KOPT-K1 (cell line): ENCODE measurements around the gene DHX8.
A peak's percentile ranks its signal among the peaks of the same experiment; 100 is the strongest.
"Not testable (repeated sequence)": the region's sequence is repeated elsewhere in the genome, so short reads cannot be mapped to it uniquely, and the experiment has no call there.

Experiments used
- H3K27ac ChIP-seq: fragments of 200-600 bp; sonication (generic); 2 replicates; pipeline ENCODE4 v1.5.1; 2016; ENCODE audit warnings: antibody characterized with exemption, mild to moderate bottlenecking, low read depth, low read length; ENCODE audit not compliant: poor library complexity, severe bottlenecking
- H3K36me3 ChIP-seq: fragments of 200-600 bp; sonication (generic); 2 replicates; pipeline ENCODE4 v1.5.1; 2017; ENCODE audit warnings: antibody characterized with exemption, mild to moderate bottlenecking, low read length, moderate library complexity; ENCODE audit not compliant: insufficient read depth
- H3K9me3 ChIP-seq: fragments of 200-600 bp; sonication (generic); 2 replicates; pipeline ENCODE4 v1.5.1; 2017; ENCODE audit warnings: antibody characterized with exemption, low read length, mild to moderate bottlenecking; ENCODE audit not compliant: insufficient read depth, poor library complexity, severe bottlenecking

Gene DHX8

DNA sequence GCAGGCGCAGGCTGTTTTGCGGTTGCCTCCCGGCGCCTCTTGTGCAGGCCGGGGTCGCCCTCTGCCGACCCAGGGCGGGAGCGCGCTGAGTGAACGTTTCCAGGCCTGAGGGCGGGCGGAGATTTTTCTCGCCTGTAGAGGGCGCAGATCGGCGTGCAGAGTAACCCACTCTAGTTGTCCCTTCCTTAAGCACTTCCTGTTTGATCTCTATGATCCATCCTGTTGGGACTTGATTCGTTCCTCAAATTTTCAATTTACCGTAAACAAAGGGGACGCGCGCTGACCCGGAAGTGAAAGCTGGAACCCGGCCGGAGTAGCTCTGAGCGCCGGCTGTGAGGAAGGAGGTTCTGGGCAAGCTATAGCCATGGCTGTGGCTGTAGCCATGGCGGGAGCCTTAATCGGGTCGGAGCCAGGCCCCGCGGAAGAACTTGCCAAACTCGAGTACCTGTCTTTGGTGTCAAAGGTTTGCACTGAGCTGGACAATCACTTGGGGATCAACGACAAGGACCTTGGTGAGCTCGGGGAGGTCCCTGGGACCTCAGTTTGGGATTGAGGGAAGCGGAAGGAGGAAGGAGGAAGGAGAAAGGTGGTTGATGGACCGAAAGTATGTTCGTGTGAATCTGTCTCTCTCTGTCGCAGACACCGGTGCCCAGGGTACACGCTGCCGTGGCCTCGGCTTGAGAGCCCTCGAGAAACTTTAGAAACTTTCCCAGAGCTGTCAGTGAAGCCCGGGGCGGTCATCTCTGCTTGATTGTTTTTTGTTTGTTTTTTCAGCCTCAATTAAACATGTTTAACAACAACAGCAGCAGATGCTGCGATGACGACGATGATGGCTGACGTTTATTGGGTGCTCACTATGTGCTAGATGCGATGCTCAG lies at the start of gene DHX8:
Gene DHX8, plus strand, starts transcription at position 302 of the 878 bp plus-strand sequence. Its CDS starts 63 bp downstream, at position 365.
- H3K27ac ChIP-seq = peak within 1 kb of the TSS; percentile 72

DNA sequence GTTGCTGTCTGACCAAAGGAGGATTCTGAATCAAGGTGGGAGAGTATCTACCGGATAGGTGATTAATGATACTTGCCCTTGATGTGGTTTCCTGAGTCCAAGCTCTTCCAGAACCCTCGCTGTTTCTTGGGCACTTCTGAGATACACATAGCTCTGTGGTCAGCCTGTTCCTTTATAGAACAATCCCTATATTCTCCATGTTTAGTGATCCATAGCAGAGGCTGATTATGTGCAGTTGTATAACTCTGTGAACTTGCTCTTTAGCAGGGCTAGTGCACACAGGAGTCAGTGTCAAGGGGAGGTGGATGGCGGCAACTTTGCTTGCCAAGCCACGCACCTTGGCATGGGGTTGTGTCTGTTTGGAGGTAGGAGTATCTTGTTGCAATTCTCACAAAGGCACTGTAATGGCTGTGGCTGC lies 48.9 kb upstream of the DHX8 start:
- no peaks in the 10 kb centered on the region for H3K9me3 ChIP-seq
- H3K27ac ChIP-seq = no peak overlapping the region
- H3K36me3 ChIP-seq = no peaks in the 10 kb centered on the region

More for the DNA sequence above, at the start of gene DHX8:
- Histone ChIP-seq H3K36me3 (no peaks in the 10 kb centered on the region), H3K9me3 (no peaks in the 10 kb centered on the region)

DNA sequence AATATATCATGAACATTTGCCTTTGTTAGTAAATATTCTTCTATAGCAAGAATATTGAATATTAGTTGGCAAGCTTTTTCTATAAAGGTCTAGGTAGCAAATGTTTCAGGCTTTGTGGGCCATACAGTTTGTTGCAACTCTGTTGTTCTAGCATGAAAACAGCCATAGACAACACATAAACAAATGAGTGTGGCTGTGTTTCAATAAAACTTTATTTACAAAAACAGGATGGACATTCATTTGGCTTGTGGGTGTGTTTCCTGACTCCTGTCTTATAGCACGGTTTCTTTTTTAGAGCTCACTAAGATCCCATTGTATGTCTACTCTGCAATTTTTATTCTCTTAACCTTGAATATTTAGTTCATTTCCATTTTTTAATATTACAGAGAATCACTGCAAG lies 46.0 kb upstream of the DHX8 start:
- Histone ChIP-seq H3K9me3 (no peaks in the 10 kb centered on the region), H3K27ac (no peak overlapping the region), H3K36me3 (no peaks in the 10 kb centered on the region)

DNA sequence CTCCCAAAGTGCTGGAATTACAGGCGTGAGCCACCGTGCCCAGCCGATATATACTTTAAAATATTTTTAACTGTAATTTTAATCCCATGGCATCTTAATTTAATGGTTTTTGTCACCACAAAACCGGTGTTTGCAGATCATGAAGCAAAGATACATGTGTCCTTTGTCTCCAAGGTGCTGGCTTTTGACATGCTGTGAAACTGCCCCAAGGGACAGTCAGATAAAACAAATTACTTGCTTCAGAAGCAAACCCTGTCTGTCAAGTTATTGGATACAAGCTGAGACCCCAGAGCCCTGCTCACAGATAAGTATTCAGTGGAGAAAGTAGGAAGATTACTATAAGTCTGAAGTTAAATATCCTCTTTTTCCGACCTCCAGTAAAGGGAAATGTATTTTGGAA lies 45.1 kb upstream of the DHX8 start:
- Histone ChIP-seq H3K27ac (no peak overlapping the region), H3K36me3 (no peaks in the 10 kb centered on the region), H3K9me3 (no peaks in the 10 kb centered on the region)

DNA sequence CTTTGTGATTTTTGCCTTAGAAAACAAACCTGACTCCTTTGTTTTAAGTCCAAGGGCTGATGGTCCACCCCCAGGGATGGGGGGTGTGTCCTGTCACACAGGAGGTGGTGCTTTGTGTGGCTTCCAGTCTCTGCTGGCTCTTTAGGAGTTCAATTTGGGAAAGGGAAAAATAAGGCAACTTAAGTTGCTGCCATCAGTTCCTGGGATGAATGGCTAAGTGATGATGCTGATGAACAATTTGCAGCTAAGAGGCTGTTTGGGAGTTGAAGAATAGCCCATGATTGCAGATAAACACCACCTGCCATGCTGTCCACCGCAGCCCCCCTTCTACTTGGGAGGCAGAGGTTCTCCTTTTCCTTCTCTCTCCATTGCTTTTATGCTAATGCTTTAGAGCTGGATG lies 44.7 kb upstream of the DHX8 start:
- Histone ChIP-seq H3K9me3 (no peaks in the 10 kb centered on the region), H3K36me3 (no peaks in the 10 kb centered on the region), H3K27ac (no peak overlapping the region)

DNA sequence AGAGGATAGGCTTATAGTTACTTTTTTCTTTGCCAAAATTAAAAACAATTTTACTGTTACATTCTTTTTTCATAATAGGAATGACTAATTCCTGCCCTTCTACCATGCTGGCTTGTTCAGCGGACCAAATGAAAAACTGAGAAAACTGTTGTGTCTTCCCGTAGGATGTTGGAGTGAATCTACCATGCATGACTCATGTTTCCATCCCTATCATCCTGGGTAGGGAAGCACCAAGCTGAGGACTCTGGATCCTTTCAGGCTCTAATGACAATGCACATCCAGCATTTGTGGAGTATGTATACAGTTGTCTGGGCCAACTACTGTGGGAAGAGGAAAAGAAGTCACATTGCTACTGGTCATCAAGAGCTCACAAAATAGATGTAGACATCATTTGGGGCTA lies 41.1 kb upstream of the DHX8 start:
- Histone ChIP-seq H3K36me3 (no peaks in the 10 kb centered on the region), H3K9me3 (no peaks in the 10 kb centered on the region), H3K27ac (no peak overlapping the region)

DNA sequence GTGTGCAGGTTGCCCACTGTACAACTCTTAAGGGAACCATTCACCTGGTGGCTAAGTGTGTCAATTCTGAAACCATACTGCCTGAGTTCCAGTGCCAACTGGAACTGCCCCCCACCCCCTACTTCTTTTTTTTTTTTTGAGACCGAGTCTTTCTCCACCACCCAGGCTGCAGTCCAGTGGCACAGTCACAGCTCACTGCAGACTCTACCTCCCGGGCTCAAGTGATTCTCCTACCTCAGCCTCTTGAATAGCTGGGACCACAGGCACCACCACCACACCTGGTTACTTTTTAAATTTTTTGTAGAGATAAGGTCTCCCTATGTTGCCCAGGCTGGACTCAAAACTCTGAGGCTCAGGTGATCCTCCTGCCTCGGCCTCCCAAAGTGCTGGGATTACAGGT lies 40.4 kb upstream of the DHX8 start:
- H3K36me3 ChIP-seq = no peaks in the 10 kb centered on the region

DNA sequence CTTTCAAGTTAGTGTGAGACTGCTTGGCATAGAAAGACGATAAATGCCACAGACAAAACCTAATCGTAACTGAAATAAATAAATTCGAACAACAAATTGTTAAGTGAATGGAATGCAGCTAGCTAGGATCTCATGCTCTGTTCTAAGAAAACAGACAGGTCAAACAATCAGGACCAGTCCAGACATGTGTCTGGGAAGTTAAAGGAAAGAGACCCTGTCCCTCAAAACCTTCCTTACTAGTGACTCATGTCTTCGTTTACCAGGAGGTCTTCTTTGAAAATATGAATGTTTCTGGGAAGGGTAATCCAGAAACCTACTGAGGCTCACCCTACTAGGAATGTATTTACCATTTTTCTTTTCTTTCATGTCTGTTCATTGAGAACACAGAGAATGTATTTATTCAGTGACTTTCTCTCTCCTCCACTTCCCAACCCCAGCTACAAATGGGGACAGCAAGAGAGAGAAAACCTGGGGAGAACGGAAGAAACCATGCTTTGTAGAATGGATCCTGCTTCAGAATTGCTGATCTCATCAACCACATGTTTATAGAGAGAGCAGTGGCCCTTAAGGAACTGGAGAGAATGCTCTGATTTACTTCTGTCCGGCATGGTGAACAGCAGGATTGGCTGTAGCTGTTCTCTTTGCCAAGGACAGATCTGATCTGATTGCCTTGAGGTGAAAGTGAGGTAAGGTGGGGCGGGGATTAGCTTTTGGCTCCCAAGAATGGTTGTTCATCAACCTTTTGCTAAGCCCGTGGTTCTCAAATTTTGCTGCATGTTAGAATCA lies 39.4 kb upstream of the DHX8 start:
- H3K36me3 ChIP-seq = no peaks in the 10 kb centered on the region
- H3K9me3 ChIP-seq = no peaks in the 10 kb centered on the region
- H3K27ac ChIP-seq = no peak overlapping the region

More for the DNA sequence above, 40.4 kb upstream of the DHX8 start:
- no peak overlapping the region for H3K27ac ChIP-seq
- H3K9me3 ChIP-seq = no peaks in the 10 kb centered on the region

DNA sequence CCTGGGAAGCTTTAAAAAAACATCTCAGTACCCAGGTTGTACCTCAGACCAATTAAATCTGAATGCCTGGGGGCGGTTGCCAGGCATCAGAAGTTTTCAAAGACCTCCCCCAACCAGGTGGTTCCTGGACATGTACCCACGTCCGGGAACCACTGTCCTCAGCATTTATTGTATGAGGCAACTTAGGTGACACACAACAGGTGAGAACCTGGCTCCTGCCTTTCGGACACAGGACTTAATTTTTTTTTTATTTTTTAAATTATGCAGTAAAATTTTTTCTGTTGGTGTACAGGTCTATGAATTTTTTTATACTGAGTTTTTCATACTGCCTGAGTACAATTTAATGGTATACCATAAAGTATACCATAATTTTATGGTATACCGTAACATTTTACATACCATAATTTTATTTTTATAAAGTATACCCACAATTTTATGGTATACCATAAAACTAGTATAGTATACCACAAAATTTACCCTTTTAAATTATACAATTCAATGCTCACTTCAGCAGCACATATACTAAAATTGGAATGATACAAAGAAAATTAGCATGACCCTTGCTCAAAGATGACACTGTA lies 38.7 kb upstream of the DHX8 start:
- no peaks in the 10 kb centered on the region for H3K36me3 ChIP-seq
- no peak overlapping the region for H3K27ac ChIP-seq
- no peaks in the 10 kb centered on the region for H3K9me3 ChIP-seq

DNA sequence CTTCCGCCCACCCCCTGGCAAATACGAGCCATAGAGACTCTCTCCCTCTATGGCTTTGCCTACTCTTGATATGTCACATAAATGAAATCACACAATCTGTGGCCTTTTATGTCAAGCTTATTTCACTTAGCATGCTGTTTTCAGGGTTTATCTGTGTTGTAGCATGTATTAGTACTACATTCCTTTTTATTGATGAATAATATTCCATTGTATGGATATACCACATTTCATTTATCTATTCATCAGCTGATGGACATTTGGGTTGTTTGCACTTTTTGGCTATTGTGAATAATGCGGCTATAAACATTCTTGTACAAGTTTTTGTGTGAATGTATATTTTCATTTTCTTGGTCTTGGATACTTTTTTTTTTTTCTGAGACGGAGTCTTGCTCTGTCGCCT lies 37.0 kb upstream of the DHX8 start:
- Histone ChIP-seq H3K27ac (no peak overlapping the region), H3K9me3 (no peaks in the 10 kb centered on the region), H3K36me3 (no peaks in the 10 kb centered on the region)

DNA sequence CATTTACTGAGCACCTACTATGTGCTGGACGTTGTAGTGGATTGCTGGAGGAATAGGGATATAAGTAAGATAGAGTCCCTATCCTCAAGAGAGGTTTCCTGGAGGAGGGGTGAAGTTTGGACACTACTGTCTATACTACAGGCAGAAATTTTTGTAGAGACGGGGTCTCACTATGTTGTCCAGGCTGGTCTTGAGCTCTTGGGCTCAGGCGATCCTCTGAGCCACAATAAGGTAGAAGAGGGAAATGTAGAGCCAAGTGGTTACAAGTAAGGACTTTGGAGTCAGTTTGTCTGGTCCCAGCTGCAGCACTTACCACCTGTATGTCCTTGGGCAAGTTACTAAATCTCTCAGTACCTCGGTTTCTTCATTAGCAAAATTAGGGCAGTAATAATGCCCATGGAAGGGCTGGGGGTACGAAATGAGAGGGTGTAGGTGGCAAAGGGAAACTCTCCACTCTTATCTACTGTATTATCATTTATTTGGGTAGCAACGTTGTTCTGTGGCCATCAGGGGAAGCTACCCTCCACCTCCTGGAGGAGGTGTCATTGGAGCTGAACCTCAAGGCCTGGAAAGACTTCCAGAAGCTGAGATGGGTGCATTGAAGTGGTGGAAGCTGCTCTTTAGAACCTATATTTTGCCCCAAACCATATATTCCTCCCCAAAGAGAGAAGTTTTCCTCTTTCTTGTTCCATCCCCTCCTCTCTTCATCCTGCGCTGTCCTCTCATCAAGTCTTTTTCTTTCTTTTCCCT lies 34.9 kb upstream of the DHX8 start:
- H3K27ac ChIP-seq = no peak overlapping the region
- no peaks in the 10 kb centered on the region for H3K36me3 ChIP-seq
- H3K9me3 ChIP-seq = no peaks in the 10 kb centered on the region

DNA sequence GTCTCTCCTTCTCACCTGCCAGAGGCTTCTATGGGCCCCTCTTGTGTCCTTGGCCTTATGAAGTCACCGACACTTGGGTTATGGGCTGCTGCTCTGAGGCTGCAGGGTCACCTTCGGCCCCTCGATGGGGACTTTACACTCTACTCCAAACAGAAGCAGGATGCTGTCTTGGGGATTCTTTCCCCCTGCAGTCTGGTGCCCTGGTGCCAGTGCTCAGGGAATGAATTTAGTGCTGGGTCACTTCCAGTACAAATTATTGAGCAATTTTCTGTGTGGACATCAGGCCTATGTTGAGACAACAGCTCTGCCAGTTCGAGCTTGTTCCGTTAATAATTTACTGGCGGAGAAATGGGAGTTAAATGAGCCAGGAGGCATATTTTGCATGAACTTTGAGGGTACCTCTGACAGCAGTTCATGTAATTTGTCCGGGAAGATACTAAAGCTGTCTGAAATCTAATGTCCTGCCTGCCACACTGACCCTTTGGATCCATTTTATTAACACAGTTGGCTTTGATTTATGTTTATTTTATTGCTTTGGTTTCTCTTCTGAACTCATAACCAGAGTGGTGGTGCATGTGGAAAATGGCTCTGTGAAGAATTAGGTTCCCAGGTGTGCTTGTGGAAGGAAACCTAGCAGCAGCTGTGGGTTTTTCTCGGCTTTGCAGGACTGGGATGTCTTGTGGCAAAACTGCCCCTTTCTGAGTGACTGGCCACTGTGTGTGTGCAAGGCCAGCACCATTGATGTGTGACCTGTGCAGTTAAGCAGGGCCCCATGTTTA lies 34.1 kb upstream of the DHX8 start:
- H3K27ac ChIP-seq = no peak overlapping the region
- no peaks in the 10 kb centered on the region for H3K36me3 ChIP-seq
- no peaks in the 10 kb centered on the region for H3K9me3 ChIP-seq

DNA sequence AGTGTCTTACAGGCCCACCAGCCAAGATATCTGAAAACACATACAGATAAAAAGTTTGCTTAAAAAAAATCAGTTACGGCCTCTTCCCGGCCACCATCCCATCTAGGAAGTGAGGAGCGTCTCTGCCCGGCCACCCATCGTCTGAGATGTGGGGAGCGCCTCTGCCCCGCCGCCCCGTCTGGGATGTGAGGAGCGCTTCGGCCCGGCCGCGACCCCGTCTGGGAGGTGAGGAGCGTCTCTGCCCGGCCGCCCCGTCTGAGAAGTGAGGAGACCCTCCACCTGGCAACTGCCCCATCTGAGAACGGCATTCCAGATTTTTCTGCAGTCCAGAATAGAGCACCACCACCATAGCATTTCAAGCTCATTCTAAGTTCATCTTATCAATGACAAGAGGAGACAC lies 33.0 kb upstream of the DHX8 start:
- H3K36me3 ChIP-seq, H3K9me3 ChIP-seq, H3K27ac ChIP-seq: not testable (repeated sequence)

DNA sequence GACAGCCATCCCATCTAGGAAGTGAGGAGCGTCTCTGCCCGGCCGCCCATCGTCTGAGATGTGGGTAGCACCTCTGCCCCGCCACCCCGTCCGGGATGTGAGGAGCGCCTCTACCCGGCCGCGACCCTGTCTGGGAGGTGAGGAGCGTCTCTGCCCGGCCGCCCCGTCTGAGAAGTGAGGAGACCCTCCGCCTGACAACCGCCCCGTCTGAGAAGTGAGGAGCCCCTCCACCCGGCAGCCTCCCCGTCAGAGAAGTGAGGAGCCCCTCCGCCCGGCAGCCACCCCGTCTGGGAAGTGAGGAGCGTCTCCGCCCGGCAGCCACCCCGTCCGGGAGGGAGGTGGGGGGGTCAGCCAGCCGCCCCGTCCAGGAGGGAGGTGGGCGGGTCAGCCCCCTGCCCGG lies 32.0 kb upstream of the DHX8 start:
- H3K36me3 ChIP-seq, H3K27ac ChIP-seq, H3K9me3 ChIP-seq: not testable (repeated sequence)
